Dermis microvascular lymphatic vessel endothelial cell (primary cell): ENCODE results near the gene LMBR1L. TPM values are rescaled to one million over a fixed set of nuclear protein-coding genes. Genes with fewer than 3 reads are reported as not detected.
A peak's percentile ranks its signal among the peaks of the same experiment; 100 is the strongest.

Experiments used
- DNase-seq, 2 donors: peaks; one replicate each; pipeline versions ENCODE4 v3.0.0 to v3.0.0-alpha.2; 2010; ENCODE audit warnings: low read depth in 2 of 2
- total RNA-seq: library from RNA; depleted of rRNA; stranded (reverse); fragments of >200 nt; gene quantifications from 2 replicates; pipeline ENCODE4 v1.2.1, GENCODE V29; 2014

LMBR1L gene
- total RNA-seq, 1 donor from 2014 or later: 79.7 TPM

DNA sequence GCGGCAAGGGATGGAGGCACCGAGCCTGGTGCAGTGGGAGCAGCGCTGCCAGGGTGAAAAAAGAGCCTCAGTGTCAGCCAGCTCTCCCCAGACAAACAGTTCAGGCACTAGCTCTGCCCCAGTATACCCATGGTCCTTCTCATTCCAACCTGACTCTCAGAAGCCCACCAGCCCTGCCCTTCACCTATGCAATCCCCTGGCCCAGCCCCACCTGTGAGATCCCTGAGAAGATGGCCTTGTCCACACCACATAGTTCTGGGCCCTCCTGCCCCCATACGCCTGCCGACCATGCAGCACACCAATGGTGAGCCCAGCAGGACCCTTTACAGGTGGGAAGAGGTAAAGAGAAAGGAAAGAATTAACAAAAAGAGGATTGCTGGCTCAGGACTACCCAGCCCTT, 56.6 kb downstream of the LMBR1L start:
- no peak for DNase-seq

DNA sequence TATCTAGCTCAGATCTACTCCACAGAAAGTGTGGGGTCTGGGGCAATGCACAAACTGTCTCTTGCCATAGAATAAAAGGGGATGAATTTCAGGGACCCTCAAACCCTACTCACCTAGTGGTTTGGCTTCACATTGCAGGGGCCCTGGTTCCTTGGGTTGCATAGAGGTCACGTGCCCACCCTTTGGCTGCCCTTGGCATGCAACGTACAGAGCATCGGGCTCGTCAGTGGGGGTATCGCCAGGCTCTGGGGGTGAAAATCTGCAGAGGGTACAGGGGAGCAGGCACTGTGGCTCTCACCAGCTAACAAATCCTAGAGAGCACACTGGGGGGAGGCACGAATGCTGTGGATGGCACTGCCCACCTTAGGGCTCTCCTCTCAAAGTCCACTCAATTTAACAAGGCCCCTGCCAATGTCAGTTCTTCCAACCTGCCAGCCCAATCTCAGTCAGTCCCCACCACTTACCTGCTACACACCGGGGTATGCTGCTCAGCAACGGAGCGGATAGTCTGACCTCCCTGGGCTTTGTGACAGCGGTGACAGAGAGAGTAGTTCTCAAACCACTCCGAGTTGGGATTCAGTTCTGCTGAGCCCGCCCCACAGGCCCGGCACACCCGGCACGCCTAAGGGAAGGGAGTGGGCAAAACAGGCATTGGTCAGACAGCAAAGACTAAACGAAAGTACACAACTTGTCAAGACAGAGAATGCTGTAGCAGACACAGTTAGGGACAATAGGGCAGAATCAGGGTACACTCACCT, 58.0 kb downstream of the LMBR1L start:
- no peak for DNase-seq

DNA sequence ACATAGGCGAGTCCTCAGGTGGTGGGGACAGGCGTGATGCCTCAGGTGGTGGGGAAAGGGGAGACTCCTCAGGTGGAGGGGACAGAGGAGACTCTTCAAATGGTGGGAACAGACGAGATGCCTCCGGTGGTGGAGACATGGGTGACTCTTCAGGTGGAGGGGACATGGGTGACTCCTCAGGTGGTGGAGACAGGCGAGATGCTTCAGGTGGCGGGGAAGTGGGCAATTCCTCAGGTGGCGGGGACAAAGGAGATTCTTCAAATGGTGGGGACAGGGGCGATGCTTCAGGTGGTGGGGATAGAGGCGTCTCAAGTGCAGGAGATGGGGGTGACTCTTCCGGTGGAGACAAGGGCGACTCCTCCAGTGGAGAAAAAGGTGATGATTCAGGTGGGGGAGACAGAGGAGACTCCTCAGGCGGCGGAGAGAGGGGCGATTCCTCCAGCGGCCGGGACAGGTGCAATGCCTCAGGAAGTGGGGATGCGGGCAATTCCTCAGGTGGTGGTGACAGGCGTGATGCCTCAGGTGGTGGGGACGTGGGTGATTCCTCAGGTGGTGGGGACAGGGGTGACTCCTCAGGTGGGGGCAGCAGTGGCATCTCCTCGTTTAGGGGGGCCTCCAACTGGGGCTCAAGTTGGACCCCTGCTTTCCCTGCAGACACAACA, 58.7 kb downstream of the LMBR1L start:
- DNase-seq: no peak

DNA sequence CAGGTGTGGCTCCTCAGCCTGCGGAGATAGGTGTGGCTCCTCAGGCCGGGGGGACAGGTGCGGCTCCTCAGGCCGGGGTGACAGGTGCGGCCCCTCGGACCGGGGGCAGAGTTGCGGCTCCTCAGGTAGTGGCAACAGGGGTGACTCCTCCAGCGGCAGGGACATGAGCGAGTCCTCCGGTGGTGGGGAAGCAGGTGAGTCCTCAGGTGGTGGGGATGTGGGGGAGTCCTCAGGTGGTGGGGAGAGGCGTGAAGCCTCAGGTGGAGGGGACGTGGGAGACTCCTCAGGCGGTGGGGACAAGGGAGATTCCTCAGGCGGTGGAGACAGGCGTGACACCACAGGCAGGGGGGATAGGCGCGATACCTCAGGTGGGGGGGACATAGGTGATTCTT, 59.3 kb downstream of the LMBR1L start:
- DNase-seq: no peak

DNA sequence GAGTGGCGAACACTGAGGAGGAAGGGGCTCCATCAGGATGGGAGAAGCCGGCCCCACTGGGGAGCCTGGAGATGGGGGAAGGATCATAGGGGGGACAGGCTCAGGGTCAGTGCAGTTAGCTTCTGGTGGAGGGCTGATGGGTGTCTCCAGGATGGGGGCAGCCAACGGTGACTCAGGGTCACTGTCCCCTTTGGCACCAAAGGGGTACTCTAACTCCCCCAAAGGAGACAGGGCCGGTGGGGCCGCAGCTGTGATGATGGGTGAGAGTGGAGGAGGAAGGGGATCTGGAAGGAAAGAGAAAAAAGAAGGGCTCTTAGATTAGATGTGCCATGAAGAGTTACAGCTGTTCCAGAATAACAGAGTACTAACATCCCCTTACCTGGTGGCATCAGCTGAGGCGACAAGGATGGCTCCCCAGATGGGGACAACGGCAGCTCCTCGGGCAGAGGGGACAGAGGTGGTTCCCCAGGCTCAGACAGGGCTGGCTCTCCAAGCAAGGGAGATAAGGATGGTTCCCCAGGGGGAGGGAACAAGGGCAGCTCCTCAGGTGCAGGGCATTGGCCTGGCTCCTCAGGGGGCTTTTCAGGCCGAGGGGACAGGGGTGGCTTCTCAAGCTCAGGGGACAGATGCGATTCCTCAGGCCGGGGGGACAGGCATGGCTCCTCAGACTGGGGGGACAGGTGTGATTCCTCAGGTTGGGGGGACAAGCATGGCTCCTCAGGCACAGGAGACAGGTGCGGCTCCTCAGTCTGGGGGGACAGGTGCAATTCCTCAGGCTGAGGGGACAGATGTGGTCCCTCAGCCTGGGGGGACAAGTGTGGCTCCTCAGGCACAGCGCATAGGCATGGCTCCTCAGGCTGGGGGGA, 59.9 kb downstream of the LMBR1L start:
- DNase-seq: no peak

DNA sequence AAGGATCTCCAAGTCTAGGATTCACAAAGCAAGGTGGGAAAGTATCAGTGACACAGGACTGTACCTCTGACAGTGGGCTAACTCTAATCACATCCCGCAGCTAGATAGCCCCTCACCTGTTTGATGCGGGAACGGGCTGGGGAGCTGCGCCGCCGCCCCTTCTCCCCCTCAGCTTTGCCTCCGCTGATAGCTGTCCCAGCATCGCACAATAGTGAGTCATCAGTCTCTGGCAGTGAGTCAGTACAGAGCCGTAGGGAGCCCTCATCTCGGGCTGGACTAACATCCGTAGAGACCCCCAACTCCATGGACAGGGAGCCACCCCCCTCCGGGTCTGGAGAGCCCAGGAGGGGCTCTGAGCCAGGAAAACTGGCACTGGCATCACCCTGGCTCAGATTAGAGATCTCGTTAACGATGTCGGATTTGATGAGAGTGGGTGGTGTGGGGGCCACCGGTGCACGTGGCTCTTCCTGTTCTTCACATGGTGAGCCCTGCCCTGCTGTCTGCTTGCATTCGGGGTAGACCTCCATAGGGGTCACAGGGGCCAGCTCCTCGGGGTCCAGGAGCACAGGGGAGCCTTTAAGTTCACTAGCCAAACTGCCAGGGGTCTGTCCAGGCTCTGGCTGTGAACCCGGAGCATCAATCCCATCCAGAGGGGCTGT, 61.0 kb downstream of the LMBR1L start:
- peak in 1 of 2 donors; percentile 72 for DNase-seq

DNA sequence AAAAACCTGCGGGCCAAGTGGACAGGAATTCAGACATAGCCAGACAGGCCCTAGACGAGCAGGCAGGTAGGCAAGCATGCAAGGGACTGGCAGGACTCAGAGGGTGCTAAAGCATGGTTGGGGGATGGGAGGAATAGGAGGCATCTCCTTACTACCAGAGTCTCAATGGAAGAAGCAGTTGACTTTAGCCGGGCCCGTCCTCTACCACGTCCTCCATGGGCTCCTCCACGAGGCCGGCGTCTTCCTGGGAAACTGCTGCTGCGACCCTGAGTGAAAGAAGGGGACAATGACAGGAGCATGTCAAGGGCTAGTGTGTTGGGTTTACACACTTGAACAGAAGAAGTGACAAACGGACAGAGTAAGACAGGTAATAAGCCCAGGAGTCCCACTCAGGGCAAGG, 61.7 kb downstream of the LMBR1L start:
- no peak for DNase-seq

Other genes with a start within 250 kb of the LMBR1L start
- gene RND1, start 245.0 kb downstream of the LMBR1L start, total RNA-seq: 3.2 and 6.1 TPM in 2 replicates
- gene FKBP11, start 185.4 kb downstream of the LMBR1L start, total RNA-seq: 9.9 and 12.3 TPM in 2 replicates
- gene ARF3, start 153.4 kb downstream of the LMBR1L start, total RNA-seq: 40.7 and 50.4 TPM in 2 replicates
- 0.13 TPM in 2 replicates for gene WNT10B, start 139.1 kb downstream of the LMBR1L start, total RNA-seq
- not detected in 2 replicates for gene WNT1, start 132.5 kb downstream of the LMBR1L start, total RNA-seq
- under 0.01 and 0.13 TPM in 2 replicates for gene DDN, start 111.5 kb downstream of the LMBR1L start, total RNA-seq
- gene PRKAG1, start 92.1 kb downstream of the LMBR1L start, total RNA-seq: 37.4 and 44.5 TPM in 2 replicates
- 20.0 and 34.0 TPM in 2 replicates for gene KMT2D, start 50.1 kb downstream of the LMBR1L start, total RNA-seq
- 1.9 and 2.2 TPM in 2 replicates for gene RHEBL1, start 40.9 kb downstream of the LMBR1L start, total RNA-seq
- 0.25 and 0.39 TPM in 2 replicates for gene DHH, start 16.0 kb downstream of the LMBR1L start, total RNA-seq
- gene TUBA1B, start 20.5 kb upstream of the LMBR1L start, total RNA-seq: 914 and 1,463 TPM in 2 replicates
- 771 and 815 TPM in 2 replicates for gene TUBA1A, start 78.2 kb upstream of the LMBR1L start, total RNA-seq
- 174 and 194 TPM in 2 replicates for gene TUBA1C, start 154.2 kb upstream of the LMBR1L start, total RNA-seq
- gene PRPH, start 184.3 kb upstream of the LMBR1L start, total RNA-seq: not detected in 2 replicates
- gene TROAP, start 212.4 kb upstream of the LMBR1L start, total RNA-seq: 5.1 and 9.6 TPM in 2 replicates
- gene C1QL4, start 226.3 kb upstream of the LMBR1L start, total RNA-seq: not detected in 2 replicates
- gene DNAJC22, start 236.0 kb upstream of the LMBR1L start, total RNA-seq: 0.51 and 1.9 TPM in 2 replicates